MCF 10A (cell line): ENCODE measurements around the gene SEC24D. TPM values are rescaled to one million over a fixed set of nuclear protein-coding genes. Genes with fewer than 3 reads are reported as not detected.
A peak's percentile ranks its signal among the peaks of the same experiment; 100 is the strongest.

Source experiments
- BruUV-seq: library from RNA; stranded (reverse); fragments of 400-500 nt; replicated peaks from 2 replicates; lab custom pipeline; 2021; lab: Mats Ljungman, UMichigan
- CTCF ChIA-PET: fragments of 300-600 bp; sonication (Branson Sonifier 250); formaldehyde crosslinking; extraction: SDS; loops from one replicate; lab custom pipeline; 2021; ENCODE audit warnings: antibody characterized with exemption, inconsistent platforms; lab: Yijun Ruan, JAX
- POLR2A ChIA-PET: fragments of 300-600, 350-650 bp; sonication (Branson Sonifier 250); formaldehyde crosslinking; extraction: SDS; loops from one replicate; lab custom pipeline; 2020; ENCODE audit warnings: antibody characterized with exemption, inconsistent platforms; lab: Yijun Ruan, JAX
- DNase-seq: peaks from one replicate; pipeline ENCODE4 v3.0.0-alpha.2; 2018; ENCODE audit not compliant: unreplicated experiment
- H3K27ac Mint-ChIP-seq: one replicate; pipeline ENCODE4 v1.8.0; 2022; ENCODE audit warnings: mild to moderate bottlenecking, low read depth, mixed read lengths; ENCODE audit not compliant: unreplicated experiment
- H3K27me3 Mint-ChIP-seq: one replicate; pipeline ENCODE4 v1.8.0; 2022; ENCODE audit warnings: mixed read lengths; ENCODE audit not compliant: insufficient read depth, unreplicated experiment
- H3K36me3 Mint-ChIP-seq: one replicate; pipeline ENCODE4 v1.8.0; 2022; ENCODE audit warnings: mild to moderate bottlenecking, moderate library complexity, mixed read lengths; ENCODE audit not compliant: insufficient read depth, unreplicated experiment
- H3K4me1 Mint-ChIP-seq: one replicate; pipeline ENCODE4 v1.8.0; 2022; ENCODE audit warnings: mixed read lengths; ENCODE audit not compliant: insufficient read depth, unreplicated experiment
- H3K4me3 Mint-ChIP-seq: one replicate; pipeline ENCODE4 v1.8.0; 2022; ENCODE audit warnings: mild to moderate bottlenecking, moderate library complexity, mixed read lengths; ENCODE audit not compliant: unreplicated experiment
- H3K9me3 Mint-ChIP-seq: one replicate; pipeline ENCODE4 v1.8.0; 2022; ENCODE audit warnings: mixed read lengths; ENCODE audit not compliant: unreplicated experiment
- CTCF ChIP-seq: fragments of 200-600 bp; IDR thresholded peaks from one replicate; pipeline ENCODE4 v1.8.0; 2022; ENCODE audit warnings: antibody characterized with exemption, mild to moderate bottlenecking; ENCODE audit not compliant: unreplicated experiment
- intact Hi-C: fragments of 100-400 bp; cut with micrococcal nuclease; formaldehyde crosslinking; loops from 2 replicates; pipeline ENCODE4 v1.14.1; 2022
- total RNA-seq: library from RNA; stranded (reverse); gene quantifications from 2 replicates; pipeline ENCODE4 v1.2.3, GENCODE V29; 2022

Gene SEC24D
- total RNA-seq, 1 experiment from 2014 or later, result 117 TPM

GRCh38 chr4:118757761-118758251, 78.1 kb downstream of the SEC24D start:
- BruUV-seq, result no TSS peak
- H3K9me3 Mint-ChIP-seq, result no peaks in the 10 kb centered on the region
- intact Hi-C loops, result no loop called here
- H3K27ac Mint-ChIP-seq, result peak overlapping the region; percentile 69
- TF ChIP-seq CTCF, result no peak
- DNase-seq, result peak; percentile 21
- peaks cover 20% of the 10 kb centered on the region for H3K4me1 Mint-ChIP-seq
- CTCF ChIA-PET, result interaction anchor here (0.7 to 4.5 kb wide), 4 partner anchors 11 to 212 kb away, joined by 3 to 20 read pairs (median 10); no protein-coding TSS in a partner anchor
- H3K36me3 Mint-ChIP-seq, result peaks cover 35% of the 10 kb centered on the region
- POLR2A ChIA-PET, result interaction anchor here (1.1 to 1.8 kb wide), 2 partner anchors 11 to 73 kb away, joined by 3 to 4 read pairs; no protein-coding TSS in a partner anchor
- no peaks in the 10 kb centered on the region for H3K27me3 Mint-ChIP-seq
- H3K4me3 Mint-ChIP-seq, result no peak overlapping the region

GRCh38 chr4:118756958-118757357, 79.0 kb downstream of the SEC24D start:
- ChIA-PET POLR2A (interaction anchor here (0.6 to 1.8 kb wide), 3 partner anchors 8 to 848 kb away, joined by 3 to 4 read pairs (median 3); no protein-coding TSS in a partner anchor), CTCF (interaction anchor here (1.0 to 4.5 kb wide), 5 partner anchors 10 to 137 kb away, joined by 3 to 20 read pairs (median 8); no protein-coding TSS in a partner anchor)
- Mint-ChIP-seq H3K27me3 (no peaks in the 10 kb centered on the region), H3K36me3 (peaks cover 39% of the 10 kb centered on the region), H3K4me3 (no peak overlapping the region), H3K4me1 (peaks cover 20% of the 10 kb centered on the region), H3K9me3 (no peaks in the 10 kb centered on the region), H3K27ac (no peak overlapping the region)
- intact Hi-C loops, result no loop called here
- no peak for DNase-seq
- TF ChIP-seq CTCF, result no peak
- BruUV-seq, result no TSS peak

- peaks cover 41% of the 10 kb centered on the region for H3K36me3 Mint-ChIP-seq
- peak overlapping the region; percentile 19 for H3K27ac Mint-ChIP-seq
- H3K9me3 Mint-ChIP-seq, result no peaks in the 10 kb centered on the region
- ChIA-PET CTCF (interaction anchor here (0.5 to 4.5 kb wide), 7 partner anchors 10 to 212 kb away, joined by 3 to 20 read pairs (median 4); no protein-coding TSS in a partner anchor), POLR2A (interaction anchor here (0.6 to 1.8 kb wide), 4 partner anchors 9 to 848 kb away, joined by 3 to 4 read pairs (median 3); no protein-coding TSS in a partner anchor)
- no peak for TF ChIP-seq CTCF
- H3K4me1 Mint-ChIP-seq, result peaks cover 16% of the 10 kb centered on the region
- BruUV-seq, result no TSS peak
- H3K4me3 Mint-ChIP-seq, result no peak overlapping the region
- no peak for DNase-seq
- no peaks in the 10 kb centered on the region for H3K27me3 Mint-ChIP-seq
- intact Hi-C loops, result no loop called here
Measured at GRCh38 chr4:118756429-118756828, 79.5 kb downstream of the SEC24D start.

- CTCF ChIA-PET, result interaction anchor here (0.5 to 4.5 kb wide), 7 partner anchors 9 to 213 kb away, joined by 3 to 20 read pairs (median 4); no protein-coding TSS in a partner anchor
- H3K27me3 Mint-ChIP-seq, result no peaks in the 10 kb centered on the region
- peaks cover 43% of the 10 kb centered on the region for H3K36me3 Mint-ChIP-seq
- no TSS peak for BruUV-seq
- intact Hi-C loops, result no loop called here
- POLR2A ChIA-PET, result interaction anchor here (0.7 to 1.8 kb wide), 4 partner anchors 9 to 81 kb away, joined by 3 to 4 read pairs (median 3); no protein-coding TSS in a partner anchor
- peaks cover 11% of the 10 kb centered on the region for H3K4me1 Mint-ChIP-seq
- H3K27ac Mint-ChIP-seq, result peak overlapping the region; percentile 64
- no peaks in the 10 kb centered on the region for H3K9me3 Mint-ChIP-seq
- DNase-seq, result no peak
- no peak overlapping the region for H3K4me3 Mint-ChIP-seq
- TF ChIP-seq CTCF, result no peak
Measured at GRCh38 chr4:118755438-118756226, 80.3 kb downstream of the SEC24D start.
